SHP77 treated with DMSO at 0.1 percent for 48 hours (cell line): ENCODE data around the gene BHLHA9.
"Not testable (repeated sequence)": the region's sequence is repeated elsewhere in the genome, so short reads cannot be mapped to it uniquely, and the experiment has no call there.

Source experiments
- DNase-seq: peaks from one replicate; lab custom pipeline; 2025; lab: John Stamatoyannopoulos, UW

The BHLHA9 gene

DNA sequence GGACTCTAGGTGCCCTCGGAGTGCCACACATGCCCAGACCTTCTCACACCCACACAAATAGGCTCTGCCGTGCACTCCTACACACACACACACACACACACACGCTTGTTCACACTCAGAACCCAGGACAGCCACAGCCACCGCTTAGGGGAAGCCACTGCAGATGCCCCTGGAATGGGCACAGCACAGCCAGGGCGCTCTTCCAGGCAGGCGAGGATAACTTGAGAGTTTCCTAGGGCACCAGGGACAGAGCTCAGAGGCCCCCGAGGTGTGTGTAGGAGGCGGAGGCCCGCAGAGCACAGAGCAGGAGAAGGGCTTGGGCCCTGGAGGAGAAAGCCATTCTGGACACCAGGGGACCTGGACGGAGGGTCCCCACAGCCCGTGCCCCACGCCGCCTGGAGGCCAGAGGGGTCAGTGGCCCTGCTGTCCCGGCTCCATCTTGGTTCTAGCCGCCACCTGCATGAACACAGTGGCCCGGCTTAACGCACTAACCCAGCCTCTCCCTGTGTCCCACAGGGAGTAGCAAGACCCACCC, 30.2 kb downstream of the BHLHA9 start:
- DNase-seq, result no peak

DNA sequence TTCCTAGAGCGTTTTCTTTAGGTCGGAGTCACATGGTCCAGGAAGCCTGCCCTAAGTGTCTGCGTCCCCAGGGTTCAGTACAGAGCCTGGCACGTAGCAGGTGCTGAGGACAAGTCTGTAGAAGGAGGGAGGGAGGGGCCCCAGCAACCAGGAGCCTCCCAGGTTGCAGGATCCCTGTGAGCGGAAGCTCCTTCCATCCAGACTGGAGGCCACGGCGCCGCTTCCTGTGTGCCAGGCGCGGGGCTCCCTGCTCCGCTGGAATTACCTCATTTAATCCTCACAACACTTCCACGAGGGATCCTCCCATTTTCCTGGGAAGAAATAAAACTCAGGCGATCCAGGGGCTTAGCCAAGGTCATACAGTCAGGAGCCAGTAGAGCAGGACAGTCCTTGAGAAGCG, 31.3 kb downstream of the BHLHA9 start:
- no peak for DNase-seq

DNA sequence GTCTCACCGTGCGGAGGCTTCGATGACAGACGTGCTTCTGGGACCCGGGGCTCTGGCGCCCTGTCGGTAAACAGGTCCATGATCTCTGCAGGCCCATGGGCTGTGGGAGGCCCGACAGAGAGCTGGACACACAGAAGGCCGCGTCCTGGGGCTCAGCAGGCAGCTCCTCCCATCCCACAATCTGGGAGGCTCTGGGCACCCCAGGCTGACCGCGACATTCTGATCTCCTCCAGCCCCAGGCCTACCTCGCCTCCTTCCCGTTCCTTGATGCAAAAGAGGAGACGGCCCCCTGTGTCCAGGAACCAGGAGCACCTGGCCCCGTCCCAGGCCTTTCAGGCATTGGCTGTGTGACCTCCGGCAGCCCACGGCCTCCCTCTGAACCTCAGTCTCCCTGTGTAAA, 32.5 kb downstream of the BHLHA9 start:
- no peak for DNase-seq

DNA sequence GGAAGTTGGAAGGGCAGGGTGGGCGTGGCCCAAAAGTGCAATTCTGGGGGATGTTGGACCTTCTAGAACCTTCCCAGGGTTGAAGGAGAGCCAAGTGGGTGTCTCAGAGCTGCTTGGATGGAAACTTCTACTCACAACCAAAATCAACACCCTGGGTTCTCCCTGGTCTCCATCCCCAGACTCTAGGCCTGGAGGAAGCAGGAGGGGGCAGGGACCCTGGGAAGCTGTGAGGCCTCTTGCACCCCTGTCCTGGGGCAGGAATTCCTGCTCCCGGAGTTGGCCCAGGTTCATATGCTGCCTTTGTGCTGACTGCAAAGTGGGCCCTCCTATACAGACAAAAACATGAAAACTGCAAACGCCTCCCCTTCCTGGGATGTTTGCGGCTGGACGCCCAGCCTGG, 34.3 kb downstream of the BHLHA9 start:
- no peak for DNase-seq

DNA sequence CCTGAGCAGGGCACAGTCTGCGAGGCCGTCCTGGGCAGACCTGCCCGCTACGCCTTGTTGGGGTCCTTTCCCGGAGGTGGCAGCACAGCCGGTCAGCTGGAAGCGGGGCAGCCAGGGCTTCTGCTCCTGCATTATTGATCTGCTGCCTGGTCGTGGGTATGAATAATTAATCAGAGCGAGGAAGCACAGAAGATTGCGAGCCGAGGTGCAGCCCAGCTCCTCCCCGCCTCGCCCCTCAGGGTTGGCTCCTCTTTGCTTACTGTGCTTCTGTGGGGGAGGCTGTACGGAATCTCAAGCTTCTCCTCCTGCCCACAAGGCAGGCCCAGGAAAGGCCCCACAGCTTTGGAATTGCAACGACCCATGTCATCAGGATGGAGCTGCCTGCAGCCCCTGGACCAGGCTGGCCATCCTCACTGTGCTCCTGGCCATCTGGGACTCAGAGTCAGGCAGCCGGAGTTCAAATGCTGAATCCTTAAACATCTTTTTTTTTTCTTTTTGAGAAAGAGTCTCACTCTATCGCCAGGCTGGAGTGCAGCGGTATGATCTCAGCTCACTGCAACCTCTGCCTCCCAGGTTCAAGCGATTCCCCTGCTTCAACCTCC, 34.8 kb downstream of the BHLHA9 start:
- DNase-seq, result no peak

DNA sequence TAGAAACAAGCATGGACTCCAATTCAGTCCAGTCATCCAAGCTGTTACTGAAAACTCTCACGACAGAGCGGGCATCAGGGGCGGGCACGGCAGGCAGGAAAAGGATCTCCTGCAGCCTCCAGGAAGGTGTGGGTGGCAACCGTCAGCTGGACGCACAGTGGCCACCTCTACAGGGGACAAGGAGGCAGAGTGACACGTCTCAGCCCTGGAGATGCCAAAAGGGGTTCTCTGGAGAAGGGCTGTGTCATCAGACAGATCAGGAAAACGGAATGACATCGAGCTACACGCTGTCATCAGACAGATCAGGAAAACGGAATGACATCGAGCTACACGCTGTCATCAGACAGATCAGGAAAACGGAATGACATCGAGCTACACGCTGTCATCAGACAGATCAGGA, 37.6 kb downstream of the BHLHA9 start:
- not testable (repeated sequence) for DNase-seq

DNA sequence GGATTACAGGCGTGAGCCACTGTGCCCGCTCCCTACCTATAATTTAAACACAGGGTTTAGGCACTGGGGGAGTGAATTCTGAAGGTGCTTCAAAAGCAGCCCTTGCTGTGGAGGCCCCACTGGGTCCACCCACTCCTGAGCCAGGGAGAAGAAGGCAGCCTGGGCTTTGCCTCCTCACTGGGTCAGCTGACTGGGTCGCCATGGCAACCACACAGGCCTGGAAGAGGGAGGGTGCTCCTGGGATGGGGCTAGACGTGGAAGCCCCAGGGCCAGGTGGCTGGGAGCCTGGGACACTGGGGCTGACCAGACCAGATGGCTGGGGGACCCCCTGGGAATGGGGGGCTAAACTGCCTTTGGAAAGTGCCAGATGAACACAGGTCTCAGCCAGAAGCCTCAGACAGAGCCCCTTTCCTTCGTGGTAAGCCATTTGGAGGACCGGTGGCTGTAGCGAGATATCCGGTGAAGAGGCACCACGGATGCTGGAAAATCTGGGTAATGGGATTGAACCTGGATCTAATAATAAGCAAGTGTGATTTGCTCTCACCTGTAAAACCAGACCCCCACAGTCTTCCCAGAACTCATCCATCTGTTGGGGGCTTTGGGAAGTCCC, 42.1 kb downstream of the BHLHA9 start:
- DNase-seq, result no peak

DNA sequence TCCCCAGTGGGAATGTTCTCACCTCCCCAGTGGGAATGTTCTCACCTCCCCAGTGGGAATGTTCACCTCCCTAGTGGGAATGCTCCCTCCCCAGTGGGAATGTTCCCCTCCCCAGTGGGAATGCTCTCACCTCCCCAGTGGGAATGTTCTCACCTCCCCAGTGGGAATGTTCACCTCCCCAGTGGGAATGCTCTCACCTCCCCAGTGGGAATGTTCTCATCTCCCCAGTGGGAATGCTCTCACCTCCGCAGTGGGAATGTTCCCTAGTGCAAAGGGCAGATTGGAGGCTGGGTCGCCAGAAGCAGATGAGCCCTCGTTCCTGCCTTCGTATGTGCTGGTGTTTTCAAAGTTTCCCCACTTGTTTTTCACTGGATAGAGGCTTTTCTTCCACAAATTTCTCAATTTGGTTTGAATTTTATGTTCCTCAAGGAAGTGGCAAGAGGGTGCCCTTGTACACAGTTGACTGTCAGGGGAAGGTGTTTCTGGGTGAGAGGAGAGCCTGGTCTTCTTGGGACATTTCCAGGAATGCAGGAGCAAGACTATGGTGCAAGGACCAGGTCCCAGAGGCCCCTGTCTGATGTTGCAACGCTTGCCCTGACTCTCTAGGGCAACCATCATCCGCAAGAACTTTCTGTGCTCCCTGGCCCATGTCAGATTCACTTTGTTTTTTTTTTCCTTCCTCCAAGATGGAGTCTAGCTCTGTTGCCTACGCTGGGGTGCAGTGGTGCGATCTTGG, 43.2 kb downstream of the BHLHA9 start:
- no peak for DNase-seq

DNA sequence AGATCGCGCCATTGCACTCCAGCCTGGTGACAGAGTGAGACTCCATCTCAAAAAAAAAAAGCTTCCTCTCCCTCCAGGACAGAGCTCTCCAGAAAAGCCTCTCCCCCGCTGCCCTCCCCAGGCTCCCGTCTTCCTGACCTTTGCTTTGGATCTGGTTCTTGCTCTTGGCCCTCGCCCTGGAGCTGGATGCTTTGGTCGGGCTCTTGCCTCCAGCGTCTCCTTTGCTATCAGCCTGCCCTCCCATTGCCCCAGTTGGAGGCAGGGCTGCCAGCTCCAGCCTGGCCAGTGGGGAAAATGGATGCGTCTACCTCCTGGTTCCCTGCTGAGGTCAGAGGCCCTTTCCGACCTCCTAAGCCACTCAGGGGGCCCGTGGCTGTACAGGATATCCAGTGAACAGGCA, 45.2 kb downstream of the BHLHA9 start:
- no peak for DNase-seq

DNA sequence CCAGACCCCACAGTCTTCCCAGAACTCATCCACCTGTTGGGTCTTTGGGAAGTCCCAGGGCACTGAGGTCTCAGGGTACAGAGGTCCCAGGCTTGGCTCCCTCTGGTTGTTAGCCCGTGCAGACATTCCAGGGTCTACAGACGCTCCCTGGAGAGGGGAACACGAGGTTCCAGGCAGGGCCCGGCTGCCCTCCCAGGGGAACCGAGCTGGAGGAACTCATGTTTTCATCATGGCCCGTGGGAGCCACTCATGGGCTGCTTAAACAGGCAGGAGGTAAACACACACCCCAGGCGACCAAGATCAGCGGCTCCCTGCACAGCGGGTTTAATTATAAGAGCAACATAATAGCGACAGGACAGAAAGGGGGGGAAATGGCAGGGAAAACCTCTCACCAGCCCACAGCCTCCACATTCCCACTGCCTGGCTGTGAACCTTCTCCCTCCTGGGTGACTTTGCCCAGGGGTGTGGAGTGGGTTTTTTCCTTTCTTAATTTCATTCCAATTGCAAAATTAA, 45.7 kb downstream of the BHLHA9 start:
- no peak for DNase-seq
